AG09309 (cell line): Measurements from ENCODE around the gene SPATA2L.

ENCODE experiments used
- DNase-seq: peaks from one replicate; pipeline ENCODE4 v3.0.0-alpha.2; 2010; ENCODE audit warnings: low read depth
- H3K4me3 ChIP-seq: 2 replicates; pipeline ENCODE4 v1.5.1; 2011; ENCODE audit warnings: mild to moderate bottlenecking, low read depth, low read length, moderate library complexity; ENCODE audit not compliant: control insufficient read depth
- TF ChIP-seq, protein P1 (sequence below): IDR thresholded peaks from 2 replicates; pipeline ENCODE4 v1.5.1; 2011; ENCODE audit warnings: mild to moderate bottlenecking, low read depth, low read length, inconsistent platforms; ENCODE audit not compliant: insufficient read depth, control insufficient read depth; ENCODE audit errors: missing control alignments

Gene SPATA2L

DNA sequence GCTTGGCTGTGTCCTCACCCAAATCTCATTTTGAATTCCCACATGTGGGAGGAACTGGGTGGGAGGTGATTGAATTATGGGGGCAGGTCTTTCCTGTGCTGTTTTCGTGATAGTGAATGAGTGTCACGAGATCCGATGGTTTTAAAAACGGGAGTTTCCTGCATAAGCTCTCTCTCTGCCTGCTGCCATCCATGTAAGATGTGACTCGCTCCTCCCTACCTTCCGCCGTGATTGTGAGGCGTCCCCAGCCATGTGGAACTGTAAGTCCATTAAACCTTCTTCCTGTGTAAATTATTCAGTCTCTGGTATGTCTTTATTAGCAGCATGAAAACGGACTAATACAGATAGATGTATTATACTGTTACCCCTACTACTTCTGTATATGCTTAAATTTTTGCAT, 40.3 kb downstream of the SPATA2L start:
- TF ChIP-seq, protein P1, sequence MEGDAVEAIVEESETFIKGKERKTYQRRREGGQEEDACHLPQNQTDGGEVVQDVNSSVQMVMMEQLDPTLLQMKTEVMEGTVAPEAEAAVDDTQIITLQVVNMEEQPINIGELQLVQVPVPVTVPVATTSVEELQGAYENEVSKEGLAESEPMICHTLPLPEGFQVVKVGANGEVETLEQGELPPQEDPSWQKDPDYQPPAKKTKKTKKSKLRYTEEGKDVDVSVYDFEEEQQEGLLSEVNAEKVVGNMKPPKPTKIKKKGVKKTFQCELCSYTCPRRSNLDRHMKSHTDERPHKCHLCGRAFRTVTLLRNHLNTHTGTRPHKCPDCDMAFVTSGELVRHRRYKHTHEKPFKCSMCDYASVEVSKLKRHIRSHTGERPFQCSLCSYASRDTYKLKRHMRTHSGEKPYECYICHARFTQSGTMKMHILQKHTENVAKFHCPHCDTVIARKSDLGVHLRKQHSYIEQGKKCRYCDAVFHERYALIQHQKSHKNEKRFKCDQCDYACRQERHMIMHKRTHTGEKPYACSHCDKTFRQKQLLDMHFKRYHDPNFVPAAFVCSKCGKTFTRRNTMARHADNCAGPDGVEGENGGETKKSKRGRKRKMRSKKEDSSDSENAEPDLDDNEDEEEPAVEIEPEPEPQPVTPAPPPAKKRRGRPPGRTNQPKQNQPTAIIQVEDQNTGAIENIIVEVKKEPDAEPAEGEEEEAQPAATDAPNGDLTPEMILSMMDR: no peak
- H3K4me3 ChIP-seq: no peak overlapping the region
- no peak for DNase-seq

DNA sequence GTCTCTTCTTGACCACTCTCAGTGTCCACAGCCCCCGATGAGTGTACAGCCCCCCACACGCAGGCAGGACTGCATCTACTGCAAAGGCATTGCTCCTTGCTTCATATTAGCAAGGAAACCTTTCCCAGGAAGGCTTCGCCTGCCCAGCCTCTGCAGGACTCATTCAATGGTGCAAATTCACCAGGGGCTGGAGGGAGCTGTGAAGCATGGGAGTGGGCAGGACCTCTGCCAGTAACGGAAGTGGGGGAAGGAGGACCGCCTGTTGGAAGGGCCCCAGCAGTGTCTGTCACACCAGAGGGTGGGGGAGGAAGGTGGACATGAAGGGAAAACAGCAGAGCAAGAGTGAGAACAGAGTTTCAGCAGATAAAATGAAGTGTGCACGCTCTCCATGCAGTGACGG, 41.4 kb downstream of the SPATA2L start:
- no peak for DNase-seq
- TF ChIP-seq, protein P1: no peak

DNA sequence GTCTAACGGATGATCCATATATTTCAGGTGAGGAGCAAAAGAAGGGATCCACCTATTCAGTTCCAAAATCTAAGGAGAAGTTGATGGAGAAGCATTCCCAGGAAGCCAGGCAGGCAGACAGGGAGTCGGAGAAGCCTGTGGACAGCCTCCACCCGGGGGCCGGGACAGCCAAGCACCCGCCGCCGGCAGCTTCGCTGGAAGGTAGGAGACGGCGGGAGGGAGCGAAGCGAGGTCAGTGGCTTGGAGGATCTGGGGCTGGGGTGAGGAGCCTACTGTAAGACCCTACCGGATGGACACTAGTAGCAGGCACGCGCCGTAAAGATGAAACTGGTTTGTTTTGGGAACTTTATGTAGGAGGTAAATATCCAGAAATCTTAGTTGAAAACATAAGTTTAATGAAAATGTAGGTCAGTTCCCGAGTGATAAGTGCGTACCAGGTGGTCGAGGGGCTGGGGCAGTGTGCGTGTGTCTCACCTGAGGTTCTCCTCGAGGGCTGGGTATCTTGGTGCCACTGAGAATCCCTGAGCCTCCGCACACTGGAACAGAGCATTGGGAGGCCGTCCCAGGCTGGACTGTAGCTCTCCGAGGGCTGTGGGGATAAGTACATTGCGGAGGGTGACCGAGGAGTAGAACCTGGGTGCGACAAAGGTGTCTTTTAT, 43.2 kb downstream of the SPATA2L start:
- DNase-seq: no peak
- TF ChIP-seq, protein P1: no peak
- H3K4me3 ChIP-seq: peak overlapping the region; percentile 86

More for the DNA sequence above, 41.4 kb downstream of the SPATA2L start:
- H3K4me3 ChIP-seq: no peak overlapping the region

DNA sequence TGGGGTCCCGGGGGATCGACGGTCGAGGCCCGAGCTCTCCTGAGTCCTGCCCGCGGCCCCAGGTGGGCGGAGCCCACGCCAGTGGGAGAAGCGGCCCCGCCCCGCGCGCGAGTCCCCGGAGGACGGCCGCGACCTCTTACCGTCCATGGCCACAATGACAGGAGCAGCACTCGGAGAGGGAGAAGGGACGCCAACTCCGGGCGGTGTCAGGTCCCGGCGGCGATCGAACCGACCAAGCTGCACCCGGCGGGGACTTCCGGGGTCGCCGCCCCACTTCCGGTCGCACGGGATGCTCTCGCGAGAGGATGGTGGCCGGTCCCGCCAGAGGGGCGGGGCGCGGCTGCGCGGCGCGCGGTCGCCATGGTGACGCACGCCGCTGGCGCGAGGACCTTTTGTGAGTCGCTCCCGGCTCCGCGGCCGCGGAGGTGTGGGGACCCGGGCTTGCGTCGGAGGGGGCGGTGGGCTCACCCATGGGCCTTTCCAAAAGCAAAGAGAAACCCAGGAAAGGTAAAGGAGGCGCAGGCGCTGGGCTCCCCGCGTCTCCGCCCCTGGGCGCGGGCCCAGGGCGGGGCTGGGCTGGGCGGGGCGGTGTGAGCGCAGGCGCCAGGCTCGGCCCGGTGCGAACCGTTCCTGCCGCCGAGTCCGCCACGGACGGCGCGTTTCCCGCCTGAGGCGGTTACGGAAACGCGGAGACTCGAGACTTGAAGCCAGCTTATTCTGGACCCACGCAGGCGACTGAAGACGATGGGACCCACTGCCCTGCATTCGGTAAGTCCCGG, 43.9 kb downstream of the SPATA2L start, which contains the start of the genes CHMP1A and SPATA33:
Gene CHMP1A (minus strand): TSS at position 267 of the 779 bp plus-strand sequence. CDS start 120 bp downstream, at position 147.
Gene SPATA33 (plus strand): TSS at position 395 of the 779 bp plus-strand sequence. CDS start 76 bp downstream, at position 471.
- TF ChIP-seq, protein P1: no peak
- peak within 1 kb of the TSS; percentile 86 for H3K4me3 ChIP-seq
- no peak for DNase-seq

DNA sequence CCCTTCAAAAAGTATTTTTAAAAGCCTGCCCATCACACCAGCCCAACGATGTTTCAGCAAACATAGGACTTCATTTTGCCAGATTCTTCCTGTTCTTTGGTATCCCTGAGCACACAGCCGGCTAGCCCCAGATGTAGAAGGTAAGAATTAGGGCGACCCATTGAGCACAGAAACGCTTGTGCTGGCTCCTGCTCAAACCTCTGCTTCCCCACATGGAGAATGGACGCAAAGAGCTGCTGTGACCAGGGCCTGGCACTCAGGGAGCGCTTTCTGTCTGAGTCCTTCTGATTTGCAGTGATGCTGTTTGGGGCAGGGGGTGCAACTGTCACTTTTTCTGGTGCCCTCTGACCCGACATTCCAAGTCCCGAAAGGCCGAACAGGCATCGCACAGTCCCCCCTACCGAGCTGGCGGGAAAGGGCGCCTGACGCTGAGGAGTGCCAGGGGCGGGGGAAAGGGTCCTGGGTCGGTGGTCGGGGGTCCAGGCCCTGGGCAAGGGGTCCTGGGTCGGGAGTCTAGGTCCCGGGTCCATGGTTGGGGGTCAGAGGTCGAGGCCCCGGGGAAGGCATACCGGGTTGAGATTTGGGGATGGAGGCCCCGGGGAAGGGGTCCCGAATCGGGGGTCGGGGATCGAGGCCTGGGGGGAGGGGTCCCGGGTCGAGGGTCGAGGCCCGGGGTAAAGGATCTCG, 44.9 kb downstream of the SPATA2L start:
- no peak for DNase-seq
- H3K4me3 ChIP-seq: peak overlapping the region; percentile 86
- TF ChIP-seq, protein P1: no peak

DNA sequence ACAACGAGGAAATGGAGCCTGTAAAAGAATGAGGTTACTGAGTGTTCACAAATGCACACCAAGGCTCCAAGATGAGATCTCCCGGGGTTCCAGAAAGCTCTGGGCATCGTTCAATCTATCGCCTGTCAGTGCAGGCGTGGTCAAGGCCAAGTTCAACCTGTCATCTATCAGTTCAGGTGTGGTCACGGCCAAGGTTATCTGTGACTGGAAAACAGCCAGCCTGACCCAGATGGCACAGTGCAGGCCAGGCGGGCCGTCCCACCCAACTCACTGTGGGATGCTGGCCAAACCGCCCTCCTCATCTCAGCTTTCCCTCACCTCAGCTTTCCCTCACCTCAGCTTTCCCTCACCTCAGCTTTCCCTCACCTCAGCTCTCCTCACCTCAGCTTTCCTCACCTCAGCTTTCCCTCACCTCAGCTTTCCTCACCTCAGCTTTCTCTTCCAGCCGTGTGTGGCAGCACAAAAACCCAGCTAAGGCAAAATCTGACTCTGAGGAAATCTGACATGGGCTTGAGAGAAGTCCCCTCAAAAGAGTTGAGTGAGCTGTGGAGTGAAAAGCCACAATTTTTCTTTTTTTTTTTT, 46.4 kb downstream of the SPATA2L start:
- TF ChIP-seq, protein P1: no peak
- no peak overlapping the region for H3K4me3 ChIP-seq
- no peak for DNase-seq
